Measurements from ENCODE around the gene GLTPD2. TPM values are rescaled to one million over a fixed set of nuclear protein-coding genes. Genes with fewer than 3 reads are reported as not detected.

The GLTPD2 gene
- total and polyA plus RNA-seq, 4 donors: 0.34 to 0.41 TPM; not detected in 2

- 14 to 17% methylated on average over 6 of the region's 6 CpGs for WGBS, 2 donors
- H3K27me3 ChIP-seq (ENCODE audit: control insufficient read depth in 3 of 3, insufficient read depth in 3 of 3, low read length in 2 of 3): peaks cover 0 to 44% (median 33%) of the 10 kb centered on the region in 3 donors
- no peak for TF ChIP-seq CTCF (IDR thresholded peaks at IDR 0.05; ENCODE audit: control extremely low read depth, extremely low read depth)
- ATAC-seq (ENCODE audit: insufficient read depth, low FRiP score) (no peak), DNase-seq (no peak)
- H3K4me1 ChIP-seq (ENCODE audit: control insufficient read depth in 5 of 5, insufficient read depth in 5 of 5, low read length in 5 of 5): peaks cover 4 to 33% (median 17%) of the 10 kb centered on the region in 5 donors
- H3K4me3 ChIP-seq: no peak overlapping the region
- no peak overlapping the region for H3K27ac ChIP-seq (ENCODE audit: low read depth in 1 of 2, low read length in 1 of 2)
- H3K9ac ChIP-seq (ENCODE audit: insufficient read depth in 1 of 2, low read length in 2 of 2): no peak overlapping the region
- no peaks in the 10 kb centered on the region for H3K36me3 ChIP-seq (ENCODE audit: control insufficient read depth in 4 of 4, insufficient read depth in 4 of 4, low read length in 4 of 4)
- H3K9me3 ChIP-seq (ENCODE audit: control insufficient read depth in 4 of 4, insufficient read depth in 3 of 4, low read length in 3 of 4): peaks cover 0 to 2% (median 0%) of the 10 kb centered on the region in 4 donors
These were observed 2.2 kb upstream of the GLTPD2 start for GRCh38 chr17:4786516-4786915.

- peak overlapping the region in 1 of 2 donors; percentile 42 for H3K27ac ChIP-seq (ENCODE audit: low read depth in 1 of 2, low read length in 1 of 2)
- peaks cover 0 to 32% (median 24%) of the 10 kb centered on the region in 3 donors for H3K27me3 ChIP-seq (ENCODE audit: control insufficient read depth in 3 of 3, insufficient read depth in 3 of 3, low read length in 2 of 3)
- no peak for TF ChIP-seq CTCF (IDR thresholded peaks at IDR 0.05; ENCODE audit: control extremely low read depth, extremely low read depth)
- H3K36me3 ChIP-seq (ENCODE audit: control insufficient read depth in 4 of 4, insufficient read depth in 4 of 4, low read length in 4 of 4): no peaks in the 10 kb centered on the region
- peaks cover 4 to 33% (median 17%) of the 10 kb centered on the region in 5 donors for H3K4me1 ChIP-seq (ENCODE audit: control insufficient read depth in 5 of 5, insufficient read depth in 5 of 5, low read length in 5 of 5)
- H3K4me3 ChIP-seq: no peak overlapping the region
- H3K9me3 ChIP-seq (ENCODE audit: control insufficient read depth in 4 of 4, insufficient read depth in 3 of 4, low read length in 3 of 4): no peaks in the 10 kb centered on the region
- no peak overlapping the region for H3K9ac ChIP-seq (ENCODE audit: insufficient read depth in 1 of 2, low read length in 2 of 2)
- DNase-seq: no peak
- ATAC-seq (ENCODE audit: insufficient read depth, low FRiP score): no peak
- WGBS, 2 donors: 78 to 83% methylated on average over 14 of the region's 14 CpGs
These were observed 481 bp upstream of the GLTPD2 start for GRCh38 chr17:4788159-4788806.

GRCh38 chr17:4789701-4789950 is 862 bp downstream of the GLTPD2 start:
- Histone ChIP-seq H3K4me1 (ENCODE audit: control insufficient read depth in 5 of 5, insufficient read depth in 5 of 5, low read length in 5 of 5) (peaks cover 4 to 33% (median 17%) of the 10 kb centered on the region in 5 donors), H3K9ac (ENCODE audit: insufficient read depth in 1 of 2, low read length in 2 of 2) (no peak overlapping the region), H3K9me3 (ENCODE audit: control insufficient read depth in 4 of 4, insufficient read depth in 3 of 4, low read length in 3 of 4) (no peaks in the 10 kb centered on the region), H3K4me3 (peak overlapping the region; percentile 50), H3K27me3 (ENCODE audit: control insufficient read depth in 3 of 3, insufficient read depth in 3 of 3, low read length in 2 of 3) (peaks cover 0 to 19% (median 11%) of the 10 kb centered on the region in 3 donors), H3K36me3 (ENCODE audit: control insufficient read depth in 4 of 4, insufficient read depth in 4 of 4, low read length in 4 of 4) (no peaks in the 10 kb centered on the region), H3K27ac (ENCODE audit: low read depth in 1 of 2, low read length in 1 of 2) (peak overlapping the region; percentile 91 to 97)
- WGBS, 2 donors: 1% methylated on average over 21 to 25 of the region's 25 CpGs
- no peak for TF ChIP-seq CTCF (IDR thresholded peaks at IDR 0.05; ENCODE audit: control extremely low read depth, extremely low read depth)
- DNase-seq (peak in 1 of 3 donors; percentile 43), ATAC-seq (ENCODE audit: insufficient read depth, low FRiP score) (no peak)
